Measurements from ENCODE around the gene TSPYL6. TPM values are rescaled to one million over a fixed set of nuclear protein-coding genes. Genes with fewer than 3 reads are reported as not detected.

TSPYL6 gene
- total RNA-seq, 1 experiment from 2014 or later = not detected

GRCh38 chr2:54262015-54262765, 6.2 kb upstream of the TSPYL6 start:
- no peak overlapping the region for H3K27ac Mint-ChIP-seq (ENCODE audit: unreplicated experiment)
- H3K27me3 Mint-ChIP-seq (ENCODE audit: insufficient read depth, unreplicated experiment) = no peaks in the 10 kb centered on the region
- Histone ChIP-seq H3K9me3 (0 out of 2 replicates have a peak, but pooled peaks cover 4% of the 10 kb centered on the region), H3K4me1 (peaks cover 16% of the 10 kb centered on the region), H3K36me3 (ENCODE audit: control insufficient read depth, insufficient read depth, low read length) (no peaks in the 10 kb centered on the region), H3K27me3 (replicated peaks; ENCODE audit: control insufficient read depth, insufficient read depth, low read length) (no peaks in the 10 kb centered on the region), H3K4me3 (ENCODE audit: low read depth, low read length) (no peak overlapping the region)
- H3K9me3 Mint-ChIP-seq (ENCODE audit: unreplicated experiment) = peaks cover 19% of the 10 kb centered on the region
- POLR2A ChIA-PET = interaction anchor here (0.7 kb wide), 1 partner anchor 404 kb away, joined by 3 read pairs; no protein-coding TSS in a partner anchor
- CTCF ChIA-PET = no interaction called here
- DNase-seq = peak in 1 of 2 experiments; percentile 30
- no peaks in the 10 kb centered on the region for H3K4me1 Mint-ChIP-seq (ENCODE audit: low read depth, unreplicated experiment)
- no peak overlapping the region for H3K4me3 Mint-ChIP-seq (ENCODE audit: unreplicated experiment)
- no peaks in the 10 kb centered on the region for H3K36me3 Mint-ChIP-seq (ENCODE audit: insufficient read depth, unreplicated experiment)
- intact Hi-C loops (cut with micrococcal nuclease; ENCODE audit: unreplicated experiment) = no loop called here
- no TSS peak for BruUV-seq (replicated peaks)
- no peak for TF ChIP-seq CTCF (IDR thresholded peaks at IDR 0.05; ENCODE audit: insufficient read depth in 1 of 2, low read depth in 1 of 2, low read length in 1 of 2, severe bottlenecking in 1 of 2, unreplicated experiment in 1 of 2)

- TF ChIP-seq CTCF (IDR thresholded peaks at IDR 0.05; ENCODE audit: insufficient read depth in 1 of 2, low read depth in 1 of 2, low read length in 1 of 2, severe bottlenecking in 1 of 2, unreplicated experiment in 1 of 2) = no peak
- Histone ChIP-seq H3K4me3 (ENCODE audit: low read depth, low read length) (no peak overlapping the region), H3K4me1 (peaks cover 16% of the 10 kb centered on the region), H3K36me3 (ENCODE audit: control insufficient read depth, insufficient read depth, low read length) (no peaks in the 10 kb centered on the region), H3K9me3 (0 out of 2 replicates have a peak, but pooled peaks cover 4% of the 10 kb centered on the region), H3K27me3 (replicated peaks; ENCODE audit: control insufficient read depth, insufficient read depth, low read length) (no peaks in the 10 kb centered on the region)
- ChIA-PET CTCF (no interaction called here), POLR2A (no interaction called here)
- peaks cover 19% of the 10 kb centered on the region for H3K9me3 Mint-ChIP-seq (ENCODE audit: unreplicated experiment)
- no peaks in the 10 kb centered on the region for H3K36me3 Mint-ChIP-seq (ENCODE audit: insufficient read depth, unreplicated experiment)
- no TSS peak for BruUV-seq (replicated peaks)
- DNase-seq = no peak
- no peak overlapping the region for H3K4me3 Mint-ChIP-seq (ENCODE audit: unreplicated experiment)
- H3K27ac Mint-ChIP-seq (ENCODE audit: unreplicated experiment) = no peak overlapping the region
- no peaks in the 10 kb centered on the region for H3K4me1 Mint-ChIP-seq (ENCODE audit: low read depth, unreplicated experiment)
- no peaks in the 10 kb centered on the region for H3K27me3 Mint-ChIP-seq (ENCODE audit: insufficient read depth, unreplicated experiment)
- intact Hi-C loops (cut with micrococcal nuclease; ENCODE audit: unreplicated experiment) = loop anchor here (1.0 kb wide), 1 partner anchor 27 kb away; no protein-coding TSS in a partner anchor
Measured at GRCh38 chr2:54261537-54261936, 5.5 kb upstream of the TSPYL6 start.

GRCh38 chr2:54260241-54260595, 4.2 kb upstream of the TSPYL6 start:
- Histone ChIP-seq H3K4me1 (peaks cover 16% of the 10 kb centered on the region), H3K4me3 (ENCODE audit: low read depth, low read length) (no peak overlapping the region), H3K9me3 (no peaks in the 10 kb centered on the region), H3K27me3 (replicated peaks; ENCODE audit: control insufficient read depth, insufficient read depth, low read length) (no peaks in the 10 kb centered on the region), H3K36me3 (ENCODE audit: control insufficient read depth, insufficient read depth, low read length) (no peaks in the 10 kb centered on the region)
- no peak for TF ChIP-seq CTCF (IDR thresholded peaks at IDR 0.05; ENCODE audit: insufficient read depth in 1 of 2, low read depth in 1 of 2, low read length in 1 of 2, severe bottlenecking in 1 of 2, unreplicated experiment in 1 of 2)
- BruUV-seq (replicated peaks) = no TSS peak
- ChIA-PET CTCF (no interaction called here), POLR2A (no interaction called here)
- Mint-ChIP-seq H3K4me3 (ENCODE audit: unreplicated experiment) (no peak overlapping the region), H3K27me3 (ENCODE audit: insufficient read depth, unreplicated experiment) (no peaks in the 10 kb centered on the region), H3K9me3 (ENCODE audit: unreplicated experiment) (peaks cover 14% of the 10 kb centered on the region), H3K36me3 (ENCODE audit: insufficient read depth, unreplicated experiment) (no peaks in the 10 kb centered on the region), H3K4me1 (ENCODE audit: low read depth, unreplicated experiment) (no peaks in the 10 kb centered on the region), H3K27ac (ENCODE audit: unreplicated experiment) (no peak overlapping the region)
- DNase-seq = no peak
- intact Hi-C loops (cut with micrococcal nuclease; ENCODE audit: unreplicated experiment) = no loop called here

All from Caco-2 (cell line).